Measurements from ENCODE around the gene KLK6.
"Not testable (repeated sequence)": the region's sequence is repeated elsewhere in the genome, so short reads cannot be mapped to it uniquely, and the experiment has no call there.

DNA sequence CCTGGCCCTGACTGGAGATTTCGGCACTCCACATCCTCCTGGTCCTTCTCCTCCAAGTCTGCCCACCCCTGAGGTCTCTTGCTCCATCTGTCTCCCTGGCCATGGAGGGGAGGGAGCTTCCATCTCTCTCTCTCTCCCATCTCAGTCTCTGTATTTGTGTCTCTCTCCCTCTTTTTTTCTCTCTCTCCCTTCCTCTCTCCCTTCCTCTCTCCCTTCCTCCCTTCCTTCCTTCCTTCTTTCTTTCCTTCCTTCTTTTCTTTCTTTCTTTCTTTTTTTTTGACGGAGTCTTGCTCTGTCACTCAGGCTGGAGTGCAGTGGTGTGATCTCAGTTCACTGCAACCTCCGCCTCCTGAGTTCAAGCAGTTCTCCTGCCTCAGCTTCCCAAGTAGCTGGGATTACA is 419 bp upstream of the KLK6 start:
- not testable (repeated sequence) for TF ChIP-seq CTCF, EP300, SMC3, ZC3H11A (IDR thresholded peaks at IDR 0.05)
